Tongue (tissue), 2 donors: Measurements from ENCODE around the gene STK32C. TPM values are rescaled to one million over a fixed set of nuclear protein-coding genes. Genes with fewer than 3 reads are reported as not detected.

Source experiments
- DNase-seq: peaks from one replicate; pipeline ENCODE4 v3.0.0-alpha.2; 2015
- total RNA-seq: library from RNA; depleted of rRNA; stranded (reverse); fragments of >200 nt; gene quantifications from one replicate; pipeline ENCODE4 v1.2.3, GENCODE V29; 2014

The STK32C gene
- total RNA-seq, 1 donor from 2014 or later = 7.8 TPM

GRCh38 chr10:132181691-132182425 is 125.9 kb downstream of the STK32C start:
- no peak for DNase-seq

- no peak for DNase-seq
These were observed 127.0 kb downstream of the STK32C start for GRCh38 chr10:132180736-132181135.

- DNase-seq = no peak
These were observed 128.0 kb downstream of the STK32C start for GRCh38 chr10:132179551-132180392.

- DNase-seq = no peak
These were observed 128.8 kb downstream of the STK32C start for GRCh38 chr10:132178672-132179545.

GRCh38 chr10:132178046-132178445 is 129.7 kb downstream of the STK32C start:
- no peak for DNase-seq

GRCh38 chr10:132176623-132177500 is 130.9 kb downstream of the STK32C start:
- DNase-seq = no peak

GRCh38 chr10:132175907-132176581 is 131.7 kb downstream of the STK32C start:
- DNase-seq = no peak

GRCh38 chr10:132175408-132175807 is 132.3 kb downstream of the STK32C start:
- no peak for DNase-seq

- no peak for DNase-seq
These were observed 133.5 kb downstream of the STK32C start for GRCh38 chr10:132174237-132174636.

- no peak for DNase-seq
These were observed 134.6 kb downstream of the STK32C start for GRCh38 chr10:132173185-132173584.

GRCh38 chr10:132172091-132173066 is 135.4 kb downstream of the STK32C start:
- no peak for DNase-seq

- no peak for DNase-seq
These were observed 137.0 kb downstream of the STK32C start for GRCh38 chr10:132170561-132171361.

GRCh38 chr10:132169766-132170560 is 137.8 kb downstream of the STK32C start:
- DNase-seq = no peak

GRCh38 chr10:132169031-132169765 is 138.6 kb downstream of the STK32C start:
- DNase-seq = no peak

- DNase-seq = no peak
These were observed 139.1 kb downstream of the STK32C start for GRCh38 chr10:132168571-132169030.

- no peak for DNase-seq
These were observed 139.8 kb downstream of the STK32C start for GRCh38 chr10:132167976-132168375.
